Retinal pigment epithelial cell (primary cell): ENCODE data around the gene WWOX.

ENCODE experiments used
- DNase-seq: peaks from one replicate; pipeline ENCODE4 v3.0.0-alpha.2; 2010; ENCODE audit warnings: low read depth
- H3K4me3 ChIP-seq: 2 replicates; pipeline ENCODE4 v1.5.1; 2011; ENCODE audit warnings: mild to moderate bottlenecking, low read length, control low read depth, moderate library complexity
- CTCF ChIP-seq: conservative IDR thresholded peaks from 2 replicates; pipeline ENCODE4 v1.5.1; 2011; ENCODE audit warnings: low read depth, low read length, control low read depth, inconsistent platforms

Gene WWOX

DNA sequence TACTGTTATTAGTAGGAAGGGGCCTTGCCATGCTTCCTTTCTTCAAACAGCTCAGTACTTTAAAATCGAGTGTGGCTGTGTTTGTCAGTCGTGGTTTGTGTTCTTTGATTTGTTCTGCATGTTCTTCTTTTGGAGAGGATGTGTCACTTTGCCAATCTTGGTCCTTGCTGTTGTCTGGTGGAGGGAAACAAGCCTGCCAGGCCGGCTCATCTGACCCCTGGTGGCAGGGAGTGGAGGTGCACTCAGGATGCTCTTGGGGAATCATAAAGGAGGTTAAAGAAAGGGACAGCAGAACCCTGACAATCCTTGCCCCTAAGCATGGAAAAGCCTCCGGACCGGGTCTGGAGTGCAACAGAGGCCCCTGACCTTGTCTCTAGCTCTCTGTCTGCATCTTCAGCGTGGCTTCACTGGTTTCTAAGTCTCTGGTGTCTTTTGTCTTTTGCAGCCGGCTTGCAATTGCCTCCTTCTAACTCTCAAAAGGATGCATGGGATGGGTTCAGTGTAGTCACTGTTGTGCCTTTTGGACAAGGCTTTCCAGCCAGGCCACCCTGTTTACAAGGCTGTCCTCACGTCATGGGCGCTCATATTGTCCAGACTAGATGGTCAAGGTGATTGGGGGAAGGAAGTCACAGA lies 135.8 kb downstream of the WWOX start:
- H3K4me3 ChIP-seq = no peak overlapping the region
- no peak for DNase-seq
- peak; percentile 100 for TF ChIP-seq CTCF

- no peak for DNase-seq
- no peak for TF ChIP-seq CTCF
- no peak overlapping the region for H3K4me3 ChIP-seq
Measured at GRCh38 chr16:78235876-78236275, 136.4 kb downstream of the WWOX start.

DNA sequence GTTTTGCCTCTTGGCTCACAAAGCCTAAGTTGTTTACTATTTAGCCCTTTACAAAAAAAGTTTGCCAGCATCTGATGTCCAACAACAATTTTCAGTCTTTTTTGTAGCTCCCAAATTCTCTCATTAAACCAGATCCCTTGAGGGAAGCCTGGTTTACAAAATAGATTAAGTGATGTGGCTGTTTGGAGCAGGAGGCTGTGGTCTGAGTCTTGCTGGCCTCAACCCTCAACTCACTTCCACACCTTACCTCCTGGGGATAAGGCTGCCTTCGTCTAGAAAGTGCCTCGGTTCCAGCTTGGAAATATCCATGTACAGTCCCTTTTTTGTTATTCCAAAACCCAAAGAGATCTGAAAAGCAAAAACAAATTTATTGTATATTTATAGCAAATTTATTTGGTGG lies 138.4 kb downstream of the WWOX start:
- DNase-seq = no peak
- no peak for TF ChIP-seq CTCF
- no peak overlapping the region for H3K4me3 ChIP-seq

DNA sequence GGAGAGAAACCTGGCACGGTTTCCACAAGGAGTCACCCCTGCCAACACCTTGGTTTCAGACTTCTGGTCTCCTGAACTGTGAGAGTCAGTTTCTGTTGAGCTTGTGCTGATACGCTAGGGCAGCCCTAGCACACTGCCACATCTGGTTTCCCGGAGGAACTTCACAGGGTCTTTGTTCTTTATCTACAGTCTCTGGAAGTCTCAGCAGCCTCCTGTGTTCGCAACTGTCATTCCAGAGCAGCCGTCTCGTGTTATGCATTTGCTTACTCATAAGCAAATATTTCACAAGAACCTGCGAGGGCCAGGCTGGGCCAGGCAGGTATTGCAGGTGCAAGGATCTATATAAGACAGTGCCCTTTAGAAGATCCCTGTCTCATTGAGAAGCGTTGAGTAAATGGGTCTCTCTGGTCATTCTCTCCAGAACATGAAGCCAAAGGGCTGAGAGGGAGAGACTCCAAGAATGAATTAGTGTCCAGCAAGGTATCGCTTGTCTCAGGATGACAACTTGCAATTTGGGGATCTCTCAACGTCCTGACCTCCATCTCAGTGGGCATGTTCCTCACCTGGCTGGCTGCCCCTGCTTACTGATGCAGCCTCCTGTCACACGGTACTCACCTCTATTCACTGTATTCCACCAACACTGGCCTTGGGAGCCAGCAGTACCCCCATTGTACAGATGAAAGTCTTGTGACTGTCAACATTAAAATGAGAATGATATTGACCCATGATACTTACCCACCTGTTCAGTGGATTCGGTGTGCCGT lies 141.2 kb downstream of the WWOX start:
- TF ChIP-seq CTCF = no peak
- DNase-seq = no peak
- H3K4me3 ChIP-seq = no peak overlapping the region

DNA sequence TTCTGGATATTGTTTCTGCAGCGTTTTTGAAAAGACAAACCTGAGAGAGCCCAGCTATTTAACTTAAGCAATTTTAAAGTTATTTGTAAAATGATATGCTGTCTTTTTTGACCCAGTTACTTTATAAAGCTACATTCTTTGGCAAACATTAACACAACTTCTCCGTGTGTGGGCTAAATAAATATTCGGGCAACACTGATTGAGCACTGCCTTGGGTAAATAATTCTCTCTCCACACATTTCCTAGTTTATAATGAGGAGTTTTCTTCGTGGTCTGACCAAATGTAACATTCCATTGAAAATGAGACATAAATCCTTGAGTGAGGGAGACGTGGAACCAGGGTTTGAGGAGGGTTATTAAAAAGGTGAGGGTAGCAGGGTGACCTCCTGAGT lies 142.8 kb downstream of the WWOX start:
- DNase-seq = no peak
- no peak for TF ChIP-seq CTCF
- H3K4me3 ChIP-seq = no peak overlapping the region

- no peak for DNase-seq
- no peak for TF ChIP-seq CTCF
- H3K4me3 ChIP-seq = no peak overlapping the region
Measured at GRCh38 chr16:78244131-78244895, 144.9 kb downstream of the WWOX start.

DNA sequence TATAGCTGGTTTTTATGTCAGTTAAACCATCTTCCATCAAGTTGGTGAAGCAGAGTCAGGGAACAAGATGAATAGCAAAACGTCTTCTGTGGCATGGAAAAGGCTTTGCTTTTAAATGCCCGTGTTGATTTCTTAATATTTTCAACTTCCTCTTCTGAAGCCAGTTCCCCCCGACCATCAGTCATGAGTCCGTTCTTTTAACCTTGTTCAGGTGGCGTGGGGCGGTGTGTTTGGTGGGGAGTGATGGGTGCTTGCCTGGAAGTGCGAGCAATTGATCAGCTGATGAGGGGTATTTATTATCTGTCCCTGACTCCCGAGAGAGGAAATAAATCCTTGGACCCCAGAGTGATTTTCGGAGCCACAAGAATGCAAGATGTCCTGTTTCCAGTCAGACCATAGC lies 147.1 kb downstream of the WWOX start:
- DNase-seq = no peak
- no peak for TF ChIP-seq CTCF
- H3K4me3 ChIP-seq = no peak overlapping the region
